Bronchial epithelial cell (primary cell): ENCODE results near the gene XNDC1N. TPM values are rescaled to one million over a fixed set of nuclear protein-coding genes. Genes with fewer than 3 reads are reported as not detected.

Experiments used
- DNase-seq: peaks from one replicate; pipeline ENCODE4 v3.0.0-alpha.2; 2010; ENCODE audit warnings: low read depth
- FAIRE-seq: peaks from 2 replicates; lab custom pipeline; 2011; peaks lifted over from hg19 to GRCh38; lab: Jason Lieb, UNC
- H3K27me3 ChIP-seq: 2 replicates; pipeline ENCODE4 v1.5.1; 2011; ENCODE audit warnings: low read length; ENCODE audit not compliant: control insufficient read depth, insufficient read depth
- H3K36me3 ChIP-seq: 2 replicates; pipeline ENCODE4 v1.5.1; 2011; ENCODE audit warnings: low read length; ENCODE audit not compliant: control insufficient read depth, insufficient read depth
- H3K4me3 ChIP-seq: 2 replicates; pipeline ENCODE4 v1.5.1; 2011; ENCODE audit warnings: mild to moderate bottlenecking, low read depth, low read length, control low read depth
- CTCF ChIP-seq: IDR thresholded peaks from 2 replicates; pipeline ENCODE4 v1.5.1; 2011; ENCODE audit warnings: mild to moderate bottlenecking, moderate library complexity, low read length, control low read depth, inconsistent platforms; ENCODE audit not compliant: insufficient read depth, severe bottlenecking
- total RNA-seq: library from RNA; depleted of rRNA; stranded (reverse); fragments of >200 nt; gene quantifications from 2 replicates; pipeline ENCODE4 v1.2.1, GENCODE V29; 2014

The XNDC1N gene
- total RNA-seq, 1 donor from 2014 or later, result 6.1 TPM

GRCh38 chr11:71937826-71938225 lies 9.4 kb upstream of the XNDC1N start:
- no peak overlapping the region for H3K4me3 ChIP-seq
- TF ChIP-seq CTCF, result no peak
- H3K27me3 ChIP-seq, result no peaks in the 10 kb centered on the region
- peaks cover 5% of the 10 kb centered on the region for H3K36me3 ChIP-seq
- DNase-seq (no peak), FAIRE-seq (no peak)

- TF ChIP-seq CTCF, result no peak
- DNase-seq (peak; percentile 48), FAIRE-seq (no peak)
- no peak overlapping the region for H3K4me3 ChIP-seq
- H3K27me3 ChIP-seq, result no peaks in the 10 kb centered on the region
- H3K36me3 ChIP-seq, result peaks cover 5% of the 10 kb centered on the region
These were observed 8.4 kb upstream of the XNDC1N start for GRCh38 chr11:71936825-71937224.

GRCh38 chr11:71935338-71935925 lies 7.0 kb upstream of the XNDC1N start:
- Histone ChIP-seq H3K36me3 (peaks cover 5% of the 10 kb centered on the region), H3K27me3 (no peaks in the 10 kb centered on the region), H3K4me3 (no peak overlapping the region)
- peak; percentile 11 for DNase-seq
- TF ChIP-seq CTCF, result no peak
- no peak for FAIRE-seq

- FAIRE-seq (no peak), DNase-seq (no peak)
- Histone ChIP-seq H3K36me3 (peaks cover 4% of the 10 kb centered on the region), H3K4me3 (no peak overlapping the region), H3K27me3 (no peaks in the 10 kb centered on the region)
- no peak for TF ChIP-seq CTCF
These were observed 5.8 kb upstream of the XNDC1N start for GRCh38 chr11:71934213-71934612.

GRCh38 chr11:71933141-71933933 lies 4.9 kb upstream of the XNDC1N start:
- Histone ChIP-seq H3K4me3 (no peak overlapping the region), H3K36me3 (peaks cover 2% of the 10 kb centered on the region), H3K27me3 (no peaks in the 10 kb centered on the region)
- FAIRE-seq (no peak), DNase-seq (no peak)
- TF ChIP-seq CTCF, result no peak

GRCh38 chr11:71931245-71931602 lies 2.8 kb upstream of the XNDC1N start:
- DNase-seq (no peak), FAIRE-seq (no peak)
- H3K36me3 ChIP-seq, result peaks cover 1% of the 10 kb centered on the region
- no peak overlapping the region for H3K4me3 ChIP-seq
- no peaks in the 10 kb centered on the region for H3K27me3 ChIP-seq
- TF ChIP-seq CTCF, result no peak
